ENCODE results near the gene OR12D1.

DNA sequence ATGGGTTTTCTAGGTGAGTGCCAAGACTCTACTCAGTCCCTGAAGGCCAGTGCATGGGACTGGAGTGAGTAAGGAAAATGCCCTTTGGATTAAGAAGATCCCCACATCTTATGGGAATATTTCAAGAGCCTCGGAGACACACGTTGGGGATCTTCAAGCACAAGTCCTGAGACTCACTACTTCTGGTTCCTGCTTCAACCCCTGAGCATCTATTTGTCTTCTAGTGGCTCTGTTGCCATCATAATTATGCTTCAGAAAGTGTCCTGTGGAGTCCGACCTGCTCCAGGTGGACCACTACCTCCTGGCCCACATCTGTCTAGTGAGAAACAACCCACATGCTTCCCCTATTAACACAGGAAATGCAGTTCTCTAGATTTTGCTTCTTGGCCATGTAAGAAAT, 46.0 kb upstream of the OR12D1 start, which contains the start of gene OR5V1:
- TF ChIP-seq CTCF (IDR thresholded peaks at IDR 0.05) (no peak), POLR2A (IDR thresholded peaks at IDR 0.05) (no peak)

Data from testis (tissue), 2 donors.